Islet of Langerhans (tissue), 1 donor: ENCODE results near the gene PAX5.

Source experiments
- FAIRE-seq: peaks from one replicate; lab custom pipeline; 2011; peaks lifted over from hg19 to GRCh38; lab: Jason Lieb, UNC

Gene PAX5

GRCh38 chr9:36832164-36832795 is 201.8 kb downstream of the PAX5 start:
- no peak for FAIRE-seq

- no peak for FAIRE-seq
Measured at GRCh38 chr9:36831381-36832161, 202.5 kb downstream of the PAX5 start.

GRCh38 chr9:36828611-36829013 is 205.5 kb downstream of the PAX5 start:
- no peak for FAIRE-seq

- no peak for FAIRE-seq
Measured at GRCh38 chr9:36827593-36827992, 206.5 kb downstream of the PAX5 start.

GRCh38 chr9:36826581-36826980 is 207.5 kb downstream of the PAX5 start:
- FAIRE-seq, result no peak

GRCh38 chr9:36825179-36825578 is 208.9 kb downstream of the PAX5 start:
- FAIRE-seq, result no peak

- no peak for FAIRE-seq
Measured at GRCh38 chr9:36823934-36824333, 210.1 kb downstream of the PAX5 start.

- no peak for FAIRE-seq
Measured at GRCh38 chr9:36823466-36823865, 210.6 kb downstream of the PAX5 start.

- FAIRE-seq, result no peak
Measured at GRCh38 chr9:36822201-36822600, 211.9 kb downstream of the PAX5 start.

- no peak for FAIRE-seq
Measured at GRCh38 chr9:36820392-36820861, 213.6 kb downstream of the PAX5 start.

- no peak for FAIRE-seq
Measured at GRCh38 chr9:36818965-36819870, 214.8 kb downstream of the PAX5 start.

GRCh38 chr9:36818242-36818938 is 215.7 kb downstream of the PAX5 start:
- FAIRE-seq, result no peak

GRCh38 chr9:36817160-36817834 is 216.8 kb downstream of the PAX5 start:
- no peak for FAIRE-seq

GRCh38 chr9:36816371-36816770 is 217.7 kb downstream of the PAX5 start:
- FAIRE-seq, result no peak

GRCh38 chr9:36815566-36816348 is 218.3 kb downstream of the PAX5 start:
- FAIRE-seq, result no peak

- FAIRE-seq, result no peak
Measured at GRCh38 chr9:36815023-36815422, 219.0 kb downstream of the PAX5 start.

GRCh38 chr9:36813154-36813553 is 220.9 kb downstream of the PAX5 start:
- no peak for FAIRE-seq

- FAIRE-seq, result no peak
Measured at GRCh38 chr9:36812556-36812955, 221.5 kb downstream of the PAX5 start.

GRCh38 chr9:36808251-36808650 is 225.8 kb downstream of the PAX5 start:
- FAIRE-seq, result no peak

- no peak for FAIRE-seq
Measured at GRCh38 chr9:36803961-36804360, 230.1 kb downstream of the PAX5 start.
